Stimulated activated CD8-positive, alpha-beta memory T cell treated with anti-CD3 and anti-CD28 coated beads, Interleukin-7, amount 100 ng/mL, for 1 hour (primary cell): ENCODE data around the gene ATG14.
"Not testable (repeated sequence)": the region's sequence is repeated elsewhere in the genome, so short reads cannot be mapped to it uniquely, and the experiment has no call there.

Experiments used
- DNase-seq, 2 donors: peaks; one replicate each; pipeline ENCODE4 v3.0.0-alpha.2; 2020; ENCODE audit warnings: low read depth in 2 of 2

ATG14 gene

DNA sequence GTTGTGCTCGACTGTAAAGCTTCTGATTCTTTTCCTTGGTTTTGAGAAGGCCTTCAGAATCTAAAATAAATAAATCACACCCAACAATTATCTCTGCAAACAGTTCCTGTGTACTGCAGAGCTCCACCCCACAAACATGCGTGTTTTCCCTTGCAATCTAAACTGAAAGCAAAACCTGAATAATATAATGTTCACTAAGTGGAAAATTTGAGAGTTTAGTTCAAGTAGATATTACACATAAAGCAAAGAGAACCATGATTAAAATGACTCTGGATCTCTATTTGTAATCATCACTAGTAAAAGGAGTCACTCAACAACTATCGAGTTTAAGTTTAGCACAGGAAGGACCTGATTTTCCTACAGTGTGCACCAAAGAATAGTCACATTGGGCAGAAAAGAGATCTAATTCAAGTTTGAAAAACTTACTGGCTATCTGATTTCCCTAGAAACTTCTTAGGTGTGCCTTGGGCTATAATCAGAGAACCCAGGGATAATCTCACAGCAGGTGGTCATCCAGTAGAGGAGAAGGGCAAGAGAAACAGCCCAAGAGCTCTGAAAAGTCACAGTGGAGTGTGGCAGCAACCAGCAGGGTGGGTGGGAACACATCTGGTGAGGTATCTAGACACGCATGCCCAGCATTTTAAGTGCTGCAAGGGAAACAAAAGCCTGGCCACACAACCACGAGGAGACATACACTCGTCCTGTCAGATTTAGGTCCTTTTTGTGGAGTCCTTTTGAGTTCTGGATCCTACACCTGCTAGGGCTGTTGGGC is 25.4 kb downstream of the ATG14 start:
- DNase-seq = no peak

DNA sequence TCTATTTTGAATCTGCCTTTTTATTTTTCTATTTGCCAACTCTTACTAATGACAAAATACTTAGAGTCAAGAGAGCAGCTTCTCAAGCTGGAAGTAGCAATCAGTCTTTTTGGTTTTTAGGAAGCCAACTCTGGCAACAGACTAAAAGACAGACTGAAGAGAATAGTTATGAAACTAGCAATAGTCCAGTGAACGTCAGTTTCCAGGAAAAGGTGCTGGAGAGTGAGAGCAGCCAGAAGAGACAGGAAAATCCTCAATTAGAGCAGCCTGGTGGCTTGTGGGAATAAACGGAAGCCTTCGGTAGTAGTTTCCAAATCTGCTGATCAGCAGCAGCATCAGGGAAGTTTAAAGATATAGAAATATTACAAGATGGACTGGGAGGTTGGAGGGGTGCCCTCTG is 27.1 kb downstream of the ATG14 start:
- DNase-seq = no peak

DNA sequence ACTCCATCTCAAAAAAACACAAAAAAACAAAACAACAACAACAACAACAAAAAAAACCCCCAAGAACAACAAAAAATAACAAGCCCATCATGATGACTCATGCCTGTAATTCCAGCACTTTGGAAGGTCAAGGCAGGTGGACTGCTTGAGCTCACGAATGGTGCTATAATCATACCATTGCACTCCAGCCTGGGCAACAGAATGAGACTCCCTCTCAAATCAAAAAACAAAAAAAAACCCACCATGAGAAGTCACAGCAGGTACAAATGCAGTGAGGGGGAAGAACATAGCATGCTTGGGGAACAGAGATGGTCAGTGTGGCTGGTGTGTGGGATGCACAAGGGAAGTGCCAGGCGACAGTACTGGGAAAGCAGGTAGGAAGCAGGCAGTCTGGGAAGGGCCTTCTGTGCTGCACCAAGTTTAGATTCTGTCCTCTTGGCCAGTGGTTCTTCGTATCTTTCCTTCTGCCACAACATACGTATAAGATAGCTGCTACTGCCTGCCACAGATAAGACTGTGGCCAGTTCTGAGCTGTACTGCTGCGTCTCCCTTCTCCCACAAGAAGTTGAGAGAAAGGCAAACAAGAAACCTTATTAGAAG is 28.0 kb downstream of the ATG14 start:
- DNase-seq = no peak

DNA sequence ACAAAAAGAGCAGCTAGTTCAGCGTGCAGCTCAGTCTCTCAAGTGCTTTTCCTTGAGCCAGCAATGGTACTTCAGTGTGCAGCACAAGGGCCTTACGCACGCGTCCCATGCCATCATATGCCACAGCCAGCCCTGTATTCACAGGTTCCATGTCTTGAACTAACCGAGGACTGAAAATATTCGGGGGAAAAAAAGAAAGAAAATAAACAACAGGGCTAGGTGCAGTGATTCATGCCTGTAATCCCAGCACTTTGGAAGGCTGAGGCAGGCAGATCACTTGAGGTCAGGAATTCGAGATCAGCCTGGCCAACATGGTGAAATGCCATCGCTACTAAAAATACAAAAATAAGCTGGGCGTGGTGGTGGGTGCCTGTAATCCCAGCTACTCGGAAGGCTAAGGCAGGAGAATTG is 28.6 kb downstream of the ATG14 start:
- not testable (repeated sequence) for DNase-seq

DNA sequence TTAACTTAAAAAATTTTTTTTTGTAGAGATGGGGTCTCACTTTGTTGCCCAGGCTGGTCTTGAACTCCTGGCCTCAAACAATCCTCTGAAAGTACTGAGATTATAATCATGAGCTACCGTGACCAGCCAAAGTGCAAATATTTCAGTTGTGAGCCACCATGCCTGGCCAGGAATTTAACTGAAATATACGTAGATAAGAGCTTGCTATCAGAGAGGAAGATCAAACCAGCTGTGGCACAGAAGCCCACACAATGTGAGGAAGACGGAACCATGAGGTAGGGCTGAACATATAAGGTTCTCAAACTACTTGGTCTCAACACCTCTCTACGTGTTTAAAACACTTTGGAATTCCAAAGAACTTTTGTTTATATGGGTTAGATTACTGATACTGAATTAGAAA is 29.1 kb downstream of the ATG14 start:
- no peak for DNase-seq

DNA sequence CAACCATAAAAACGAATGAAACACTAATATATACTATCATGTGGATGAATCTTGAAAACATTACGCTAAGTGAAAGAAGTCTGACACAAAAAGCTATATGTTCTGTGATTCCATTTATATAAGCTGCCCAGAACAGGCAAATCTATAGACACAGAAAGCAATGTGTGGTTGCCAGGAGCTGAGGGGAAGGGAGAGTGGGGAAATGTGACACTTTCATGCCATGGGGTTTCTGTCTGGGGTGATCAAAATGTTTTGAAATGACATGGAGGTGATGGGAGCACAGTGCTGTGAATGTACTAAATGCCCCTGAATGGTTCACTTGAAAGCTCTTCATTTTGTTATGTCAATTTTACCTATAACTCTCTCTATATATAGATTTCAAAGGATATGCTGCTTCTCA is 30.1 kb downstream of the ATG14 start:
- DNase-seq = no peak

DNA sequence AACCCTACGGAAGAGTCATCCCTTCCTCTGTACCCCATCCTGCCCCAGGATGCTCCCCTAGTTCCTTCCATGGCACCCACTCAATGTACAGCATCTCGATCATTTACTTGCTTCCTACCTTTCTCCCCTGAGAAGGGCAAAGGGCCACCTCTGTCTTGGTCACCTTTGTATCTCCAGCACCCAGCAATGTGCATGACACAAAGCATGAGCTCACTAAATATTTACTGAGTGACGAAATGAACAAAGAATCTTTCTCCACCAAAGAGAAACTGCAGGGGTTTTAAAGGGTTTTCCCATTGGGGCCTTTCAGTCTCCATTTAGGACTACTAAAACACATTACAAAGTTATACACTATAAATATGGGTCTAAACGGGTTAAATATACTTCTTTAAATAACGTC is 30.6 kb downstream of the ATG14 start:
- no peak for DNase-seq

DNA sequence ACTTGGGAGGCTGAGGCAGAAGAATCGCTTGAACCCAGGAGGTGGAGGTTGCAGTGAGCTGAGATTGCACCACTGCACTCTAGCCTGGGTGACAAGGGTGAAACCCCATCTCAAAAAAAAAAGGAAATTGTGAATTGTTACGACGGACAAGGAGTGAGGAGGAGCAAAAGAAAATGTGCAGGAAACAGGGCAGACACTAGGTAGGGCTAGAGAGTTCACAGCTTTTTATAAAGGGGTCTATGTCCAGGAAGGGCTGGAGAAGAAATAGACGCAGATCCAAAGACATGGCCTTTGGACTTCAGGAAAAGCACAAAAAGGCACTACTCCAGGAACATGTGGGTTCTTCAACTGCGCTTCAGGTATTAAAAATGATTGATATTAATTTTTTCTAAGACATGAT is 34.4 kb downstream of the ATG14 start:
- no peak for DNase-seq

DNA sequence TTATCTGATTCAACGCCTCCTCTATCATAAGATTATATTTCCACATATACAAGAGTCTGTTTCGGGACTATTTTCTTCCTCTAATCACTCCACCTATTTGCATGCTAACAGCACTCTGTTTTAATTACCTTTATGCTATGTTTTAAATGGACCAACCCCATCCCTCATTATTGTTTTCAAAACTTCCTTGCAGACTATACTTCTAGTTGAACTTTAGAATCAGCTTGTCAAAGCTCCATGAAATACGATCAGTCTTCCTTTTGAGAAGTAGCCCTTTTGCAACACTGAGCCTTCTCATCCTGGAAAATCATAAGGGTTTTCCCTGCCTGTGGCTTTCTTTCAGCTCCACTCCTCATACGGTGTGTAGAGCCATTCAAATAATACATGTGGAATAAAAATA is 36.9 kb downstream of the ATG14 start:
- DNase-seq = no peak

DNA sequence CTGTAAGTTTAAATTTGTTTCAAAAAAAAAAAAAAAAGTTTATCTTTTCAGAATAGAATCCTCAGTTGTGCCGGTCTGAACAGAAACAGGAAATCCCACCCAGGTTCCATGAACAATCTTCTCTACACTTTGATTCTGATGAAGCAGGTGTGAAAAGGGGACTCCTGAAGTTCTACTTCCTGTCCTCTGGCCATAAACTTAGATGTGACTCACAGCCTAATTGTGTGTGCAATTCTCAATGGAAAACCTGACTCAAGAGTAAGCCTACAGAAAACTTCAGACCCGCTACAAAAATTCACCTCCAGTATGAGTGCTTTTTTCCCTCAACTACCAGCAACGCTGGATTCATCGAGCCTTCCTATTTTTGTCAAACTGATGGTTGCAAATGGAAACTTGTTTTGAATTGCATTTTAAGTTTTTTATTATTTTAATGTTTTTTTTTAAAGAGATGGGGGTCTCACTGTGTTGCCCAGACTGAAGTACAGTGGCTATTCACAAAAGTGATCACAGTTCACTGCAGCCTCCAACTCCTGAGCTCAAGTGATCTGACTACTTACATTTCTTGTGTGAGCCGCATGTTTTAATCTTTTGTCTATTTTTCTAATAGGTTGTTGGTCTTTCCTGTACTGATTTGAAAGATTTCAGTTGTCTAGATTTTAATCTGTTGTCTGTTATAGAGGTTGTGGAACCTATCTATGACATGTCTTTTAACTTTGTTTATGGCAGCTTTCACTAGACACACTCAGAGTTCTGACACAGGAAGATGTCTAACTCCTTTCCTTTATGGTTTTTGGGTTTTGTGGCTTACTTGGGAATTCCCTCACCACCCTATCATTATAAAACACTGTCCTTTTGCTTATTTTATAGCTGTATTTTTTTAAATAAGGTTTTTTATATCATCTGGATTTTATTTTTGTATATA is 37.6 kb downstream of the ATG14 start:
- no peak for DNase-seq

DNA sequence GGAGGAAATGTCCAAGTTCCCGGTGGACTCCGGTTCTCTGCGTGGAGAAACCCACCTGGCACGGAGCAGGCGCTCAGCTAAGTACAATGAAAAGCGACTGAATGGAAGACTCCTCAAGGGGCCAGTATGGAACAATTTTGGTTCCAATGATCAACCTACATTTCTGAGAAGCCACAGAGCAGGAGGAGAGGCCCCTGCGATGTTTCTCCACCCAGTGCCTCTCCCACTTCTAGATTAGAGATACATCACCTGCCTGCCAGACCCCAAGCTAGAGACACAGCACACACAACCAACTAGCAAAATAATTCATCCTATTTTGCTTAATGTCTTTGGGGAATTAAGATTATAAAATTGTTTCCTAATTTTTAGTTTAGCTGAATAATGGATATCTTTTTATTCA is 38.8 kb downstream of the ATG14 start:
- no peak for DNase-seq

DNA sequence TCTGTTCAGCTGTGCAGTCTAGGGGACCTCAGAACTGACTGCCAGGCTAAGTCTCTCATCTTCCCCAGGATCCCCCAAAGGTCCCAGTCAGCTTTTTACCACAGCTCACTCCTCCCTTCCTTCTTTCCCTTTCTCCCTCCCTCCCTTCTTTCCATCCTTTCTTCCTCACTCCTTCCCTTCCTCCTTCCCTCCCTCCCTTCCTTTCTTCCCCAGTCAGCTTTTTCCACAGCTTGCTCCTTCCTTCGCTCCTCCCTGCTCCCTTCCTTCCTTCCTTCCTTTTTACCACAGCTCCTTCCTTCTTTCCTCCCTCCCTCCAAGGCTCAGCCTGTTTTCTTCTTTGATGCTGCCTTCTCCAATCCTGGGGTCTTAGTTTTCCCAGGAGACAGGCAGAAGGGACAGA is 39.2 kb downstream of the ATG14 start:
- DNase-seq = no peak

DNA sequence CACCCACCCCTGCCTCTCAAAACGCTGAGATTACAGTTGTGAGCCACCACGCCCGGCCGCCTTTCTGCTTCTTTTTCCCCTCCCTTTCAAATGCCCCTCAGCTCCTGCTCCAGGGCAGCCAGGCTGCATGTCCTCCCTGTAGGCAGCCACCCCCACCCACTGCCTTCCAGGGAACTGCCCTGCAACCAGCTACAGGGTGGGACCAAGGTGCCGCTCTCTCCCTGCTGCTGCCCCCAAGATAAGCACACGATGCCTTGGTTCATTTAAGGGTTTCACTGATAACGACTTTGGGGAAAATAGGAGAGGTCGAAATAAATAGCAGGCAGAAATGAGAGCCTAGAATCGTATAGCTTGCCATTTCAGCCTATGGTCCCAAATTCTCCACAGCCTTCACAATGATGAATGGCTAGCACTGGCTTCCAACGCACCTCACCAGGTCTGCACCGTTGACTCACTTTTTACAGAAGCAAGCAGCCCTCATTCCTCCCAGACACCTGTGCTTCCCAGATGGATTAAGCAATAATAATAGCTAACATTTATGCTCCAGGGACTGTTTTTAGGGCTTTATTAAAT is 40.7 kb downstream of the ATG14 start:
- DNase-seq = no peak

DNA sequence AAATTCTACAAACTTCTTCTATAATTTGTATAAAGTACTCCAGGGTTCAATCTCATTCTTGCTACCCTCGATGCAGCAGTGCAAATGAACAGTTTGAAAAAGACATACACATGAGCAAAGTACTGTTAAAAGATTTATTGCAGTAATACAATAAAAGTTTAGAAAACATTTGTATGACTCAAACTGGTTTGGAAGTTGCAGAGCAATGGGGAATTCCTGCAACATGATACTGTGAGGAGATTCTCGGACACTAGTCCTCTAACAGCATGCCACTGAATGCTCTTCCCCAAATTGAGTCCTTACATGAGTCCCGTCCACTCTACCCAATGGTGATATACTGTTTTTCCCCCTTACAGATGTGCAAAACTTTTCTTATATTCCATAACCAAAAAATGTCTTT is 45.4 kb downstream of the ATG14 start:
- no peak for DNase-seq

DNA sequence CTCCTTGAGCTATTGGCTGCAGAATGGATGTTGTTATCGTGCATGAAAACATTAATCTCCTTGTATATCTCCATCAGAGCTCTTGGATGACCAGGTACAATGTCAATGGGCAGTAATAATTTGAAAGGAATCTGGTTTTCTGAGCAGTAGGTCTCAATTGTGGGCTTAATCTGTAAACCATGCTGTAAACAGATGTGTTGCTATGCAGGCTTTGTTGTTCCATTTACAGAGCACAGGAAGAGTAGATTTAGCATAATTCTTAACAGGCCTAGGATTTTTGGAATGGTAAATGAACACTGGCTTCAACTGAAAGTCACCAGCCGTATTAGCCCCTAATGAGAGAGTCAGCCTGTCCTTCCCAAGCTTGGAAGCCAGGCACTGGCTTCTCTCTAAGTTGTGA is 50.4 kb downstream of the ATG14 start:
- no peak for DNase-seq

DNA sequence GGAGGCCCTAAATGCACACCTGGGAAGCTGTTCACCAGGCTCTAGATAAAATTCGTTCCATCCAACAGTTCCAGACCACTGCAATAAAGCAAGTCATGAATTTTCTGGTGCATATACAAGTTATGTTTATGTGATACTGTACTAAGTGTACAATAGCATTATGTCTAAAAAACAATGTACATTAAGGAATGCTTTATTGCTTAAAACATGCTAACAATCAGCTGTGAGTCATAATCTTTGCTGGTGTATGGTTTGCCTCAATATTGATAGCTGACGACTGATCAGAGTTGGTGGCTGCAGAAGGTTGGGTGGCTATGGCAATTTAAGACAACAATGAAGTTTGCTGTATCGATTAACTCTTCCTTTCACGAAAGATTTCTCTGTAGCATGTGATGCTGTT is 52.3 kb downstream of the ATG14 start:
- DNase-seq = no peak

DNA sequence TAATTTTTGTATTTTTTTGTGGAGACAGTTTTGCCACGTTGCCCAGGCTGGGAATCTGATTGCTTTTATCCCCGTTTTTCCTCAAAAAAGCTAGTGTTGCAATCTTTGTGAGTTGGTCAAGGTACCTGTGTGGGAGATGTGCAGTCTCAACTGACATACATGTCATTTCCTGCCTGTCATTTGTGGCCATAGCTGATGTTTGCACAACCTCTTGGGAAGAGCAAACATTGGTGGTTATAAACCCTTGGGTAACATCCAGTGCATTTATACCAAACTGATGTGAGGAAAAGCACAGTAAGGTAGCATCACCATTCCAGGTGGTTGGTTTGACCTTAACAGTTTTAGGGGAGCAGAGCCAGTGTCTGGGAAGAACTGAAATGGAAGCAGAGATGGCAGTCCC is 54.7 kb downstream of the ATG14 start:
- no peak for DNase-seq

DNA sequence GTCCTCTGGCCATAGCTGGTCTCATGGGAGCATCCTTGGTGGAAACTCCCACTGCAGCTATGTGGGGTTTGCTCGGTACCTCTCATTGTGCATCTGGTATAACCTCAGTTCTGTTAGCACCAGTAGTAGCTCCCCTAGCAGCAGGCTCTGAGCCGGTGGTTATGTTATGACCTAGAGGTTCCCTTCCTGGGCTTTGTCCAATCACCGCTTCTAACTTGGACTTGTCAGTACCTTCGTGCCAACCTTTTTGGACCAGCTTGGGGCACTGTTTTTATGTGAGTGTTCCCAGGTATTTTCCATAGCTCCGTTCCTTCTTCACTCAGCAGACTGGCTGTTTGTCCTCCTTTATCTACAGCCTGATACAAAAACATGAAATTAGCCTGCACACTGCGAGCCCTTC is 55.7 kb downstream of the ATG14 start:
- DNase-seq = no peak

DNA sequence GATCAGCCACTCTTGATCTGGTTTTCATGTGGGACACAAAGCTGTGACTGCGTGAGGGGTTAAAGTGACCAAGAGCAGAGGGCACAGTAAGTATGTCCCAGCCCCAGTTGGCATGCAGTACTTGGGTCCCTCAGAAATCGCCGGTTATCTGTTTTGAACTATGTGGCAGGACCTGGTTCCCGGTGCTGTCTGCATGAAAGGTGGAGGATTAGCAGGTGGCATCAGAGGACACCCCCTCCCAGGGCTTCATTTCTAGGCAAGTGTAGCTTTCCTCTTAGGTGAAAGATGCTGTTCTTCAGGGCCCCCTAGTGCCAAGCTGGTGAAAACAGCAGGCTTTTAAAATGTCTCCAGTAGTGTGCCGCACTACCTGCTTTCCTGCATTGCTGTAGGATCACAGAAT is 57.1 kb downstream of the ATG14 start:
- DNase-seq = peak in 1 of 2 donors; percentile 23

DNA sequence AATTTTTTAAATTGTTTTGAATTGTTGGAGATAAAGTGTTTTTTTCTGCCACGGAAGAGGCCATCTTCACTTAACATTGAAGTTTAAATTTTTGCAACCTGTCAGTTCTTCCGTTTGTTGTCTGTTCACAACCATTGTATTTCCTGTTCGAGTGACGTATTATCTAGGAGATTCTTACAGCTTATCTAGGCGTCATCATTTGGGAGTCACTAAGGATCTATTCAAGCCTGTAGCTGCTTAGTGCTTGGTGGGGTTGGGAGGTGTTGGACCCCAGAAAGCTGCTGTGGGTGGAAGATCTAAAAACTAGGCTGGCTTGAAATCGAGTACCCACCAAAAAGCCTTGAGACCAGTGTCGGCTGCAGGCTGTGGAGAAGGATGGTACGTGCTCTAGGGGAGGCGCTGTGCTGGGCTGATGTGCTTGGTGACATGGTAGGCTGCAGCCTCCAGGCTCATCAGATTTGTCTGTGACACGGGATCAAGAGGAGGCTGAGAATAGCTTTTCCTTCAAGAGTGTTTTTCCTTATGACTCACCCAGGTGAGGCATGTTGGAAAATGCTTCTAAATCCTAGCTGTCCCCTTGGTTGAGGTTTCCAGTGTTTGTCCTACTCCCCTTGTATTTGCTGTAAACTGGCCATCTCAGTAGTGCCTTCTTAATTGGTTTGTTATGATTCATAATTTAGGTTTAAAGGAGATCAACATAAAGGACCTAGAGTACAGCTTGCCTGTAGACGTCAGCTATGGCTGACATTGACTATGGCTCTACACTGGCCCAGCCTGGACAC is 57.8 kb downstream of the ATG14 start:
- no peak for DNase-seq

DNA sequence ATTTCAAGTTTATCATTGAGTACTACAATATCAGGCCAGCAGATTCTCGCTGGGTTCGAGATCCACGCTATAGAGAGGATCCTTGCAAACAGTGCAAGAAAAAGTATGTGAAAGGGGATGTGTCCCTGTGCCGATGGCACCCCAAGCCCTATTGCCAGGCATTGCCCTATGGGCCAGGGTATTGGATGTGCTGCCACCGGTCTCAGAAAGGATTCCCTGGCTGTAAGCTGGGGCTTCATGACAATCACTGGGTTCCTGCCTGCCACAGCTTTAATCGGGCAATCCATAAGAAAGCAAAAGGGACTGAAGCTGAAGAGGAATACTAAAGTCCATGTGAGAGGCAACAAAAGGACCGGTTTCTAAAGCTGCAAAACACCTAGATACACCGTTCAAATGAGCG is 59.4 kb downstream of the ATG14 start:
- DNase-seq = no peak

DNA sequence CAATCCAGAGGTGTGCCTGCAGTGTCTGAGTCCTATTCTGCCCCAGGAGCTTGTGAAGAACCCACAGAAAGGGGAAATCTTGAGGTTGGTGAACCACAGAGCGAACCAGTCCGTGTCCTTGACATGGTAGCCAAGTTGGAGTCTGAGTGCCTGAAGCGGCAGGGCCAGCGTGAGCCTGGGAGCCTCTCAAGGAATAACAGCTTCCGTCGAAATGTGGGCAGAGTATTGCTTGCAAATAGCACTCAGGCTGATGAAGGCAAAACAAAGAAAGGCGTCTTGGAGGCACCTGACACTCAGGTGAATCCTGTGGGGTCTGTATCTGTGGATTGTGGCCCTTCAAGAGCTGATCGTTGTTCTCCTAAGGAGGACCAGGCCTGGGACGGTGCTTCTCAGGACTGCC is 60.5 kb downstream of the ATG14 start:
- DNase-seq = no peak
